CD1c-positive myeloid dendritic cell (primary cell): ENCODE results near the gene FDX1.

Source experiments
- DNase-seq: peaks from one replicate; pipeline ENCODE4 v3.0.0-alpha.2; 2016; ENCODE audit errors: extremely low spot score

Gene FDX1

DNA sequence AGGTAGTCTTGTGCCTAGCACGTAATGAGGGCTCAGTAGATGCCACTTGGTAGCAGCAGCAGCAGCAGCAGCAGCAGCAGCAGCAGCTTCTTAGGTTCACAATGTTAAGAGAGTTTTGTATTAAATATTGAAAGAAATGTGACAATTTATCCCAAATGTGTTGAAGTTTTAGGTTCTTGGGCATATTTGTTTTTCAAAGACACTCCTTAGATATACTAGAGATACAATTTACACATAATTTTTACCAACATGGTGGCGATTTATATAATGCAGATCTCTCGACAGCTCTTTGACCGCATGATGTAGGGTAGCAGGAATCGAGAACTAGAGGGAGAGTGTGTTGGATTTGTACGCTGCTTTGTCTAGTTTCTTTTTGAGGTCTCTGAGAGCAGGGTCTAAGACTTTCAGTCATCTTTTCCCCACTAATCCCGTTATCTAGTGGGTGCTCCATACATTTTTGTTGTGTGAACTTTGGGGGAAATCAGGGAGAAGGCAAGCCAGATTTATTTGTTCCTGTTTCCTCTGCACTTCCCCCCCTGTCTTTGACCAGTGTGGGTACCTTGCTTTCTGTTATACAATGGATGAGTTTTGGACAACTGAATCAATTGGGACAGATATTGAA, 1.4 kb downstream of the FDX1 start:
- DNase-seq: peak; percentile 19

DNA sequence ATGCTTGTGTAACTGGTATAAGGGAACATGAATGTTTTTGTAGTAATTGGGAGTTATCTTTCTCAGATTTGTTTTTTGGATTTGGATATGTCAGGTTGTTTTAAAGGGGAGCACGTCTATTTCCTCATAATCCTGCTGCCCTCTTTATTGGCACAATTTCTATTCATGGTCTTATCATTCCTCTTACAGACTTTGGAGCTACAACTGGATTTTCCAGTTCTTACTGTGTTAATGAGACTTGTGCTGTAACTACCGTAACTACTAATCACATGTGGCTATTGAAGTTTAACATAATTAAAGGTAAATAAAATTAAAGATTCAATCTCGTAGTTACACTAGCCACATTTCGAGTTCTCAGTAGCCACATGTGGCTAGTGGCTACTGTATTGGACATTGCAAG, 1.9 kb downstream of the FDX1 start:
- no peak for DNase-seq

DNA sequence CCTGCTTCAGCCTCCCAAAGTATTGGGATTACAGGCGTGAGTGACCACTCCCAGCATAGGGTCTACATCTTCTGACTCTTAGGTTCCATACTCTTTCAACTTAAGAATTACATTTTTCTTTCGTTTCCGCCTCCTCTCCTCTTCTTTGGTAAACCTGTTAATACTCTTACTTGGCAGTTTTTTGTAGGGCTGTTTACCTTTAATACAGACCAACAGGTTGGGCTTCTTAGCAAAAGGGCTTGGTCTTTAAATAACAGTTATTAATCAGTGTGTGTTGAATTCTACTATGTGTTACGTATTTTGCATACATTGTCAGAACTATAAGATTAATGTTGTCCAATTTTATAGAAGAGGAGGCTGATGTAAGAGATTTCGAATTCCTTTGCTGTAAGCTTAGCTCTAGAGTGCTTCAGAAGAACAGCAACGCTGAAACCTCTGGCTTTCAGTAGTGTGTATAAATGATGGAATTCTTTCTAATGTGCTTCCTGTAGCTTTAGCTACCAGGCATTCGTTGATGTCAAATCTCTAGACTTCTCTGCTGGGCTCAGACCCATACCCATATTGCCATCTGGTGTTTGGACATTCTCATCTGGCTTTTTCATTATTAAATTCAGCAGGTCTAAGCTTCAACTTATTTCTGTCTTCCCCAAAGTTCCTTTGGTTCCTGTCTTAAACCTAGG, 3.1 kb downstream of the FDX1 start:
- no peak for DNase-seq

DNA sequence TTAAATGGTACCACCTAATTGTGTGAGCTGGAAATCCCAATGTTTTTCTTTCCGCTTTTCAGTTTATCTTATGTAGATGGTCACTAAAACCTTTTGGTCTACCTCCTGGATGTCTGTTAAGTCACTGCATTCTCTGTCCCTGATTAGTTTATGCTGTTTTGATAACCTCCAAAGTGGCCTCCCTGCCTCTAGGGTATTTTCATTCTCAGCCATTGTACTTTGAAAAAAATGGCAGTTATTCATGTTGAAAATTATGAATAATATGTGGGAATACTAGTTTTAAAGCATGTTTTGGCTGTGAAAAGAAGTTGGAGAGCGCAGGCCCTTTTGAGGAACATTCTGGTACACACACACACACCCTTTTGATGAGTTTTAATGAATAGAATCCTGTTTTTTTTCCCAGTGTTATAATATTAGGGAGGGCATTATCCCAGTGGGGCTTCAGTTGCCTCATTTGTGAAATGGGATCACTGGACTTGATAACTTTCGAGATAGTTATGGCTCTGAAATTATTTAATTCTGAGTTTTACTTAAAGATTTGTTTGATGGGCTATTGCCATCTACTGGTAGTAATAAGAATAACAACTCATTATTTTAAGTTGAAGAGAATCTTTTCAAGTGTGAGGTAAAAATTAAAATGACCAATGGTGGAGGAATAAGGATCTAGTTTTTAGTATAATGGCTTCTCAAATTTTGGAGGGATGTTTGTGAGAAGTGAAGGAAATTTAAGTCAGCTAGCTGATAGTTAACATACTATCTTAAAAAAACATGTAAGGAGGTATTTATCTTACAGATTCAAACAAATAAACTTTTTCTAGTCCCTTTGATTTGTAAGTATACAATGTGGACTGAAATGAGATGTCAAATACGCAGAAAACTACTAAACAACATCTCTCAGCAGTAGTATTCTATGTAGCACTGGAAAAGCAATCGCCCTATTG, 3.9 kb downstream of the FDX1 start:
- DNase-seq: peak; percentile 65

DNA sequence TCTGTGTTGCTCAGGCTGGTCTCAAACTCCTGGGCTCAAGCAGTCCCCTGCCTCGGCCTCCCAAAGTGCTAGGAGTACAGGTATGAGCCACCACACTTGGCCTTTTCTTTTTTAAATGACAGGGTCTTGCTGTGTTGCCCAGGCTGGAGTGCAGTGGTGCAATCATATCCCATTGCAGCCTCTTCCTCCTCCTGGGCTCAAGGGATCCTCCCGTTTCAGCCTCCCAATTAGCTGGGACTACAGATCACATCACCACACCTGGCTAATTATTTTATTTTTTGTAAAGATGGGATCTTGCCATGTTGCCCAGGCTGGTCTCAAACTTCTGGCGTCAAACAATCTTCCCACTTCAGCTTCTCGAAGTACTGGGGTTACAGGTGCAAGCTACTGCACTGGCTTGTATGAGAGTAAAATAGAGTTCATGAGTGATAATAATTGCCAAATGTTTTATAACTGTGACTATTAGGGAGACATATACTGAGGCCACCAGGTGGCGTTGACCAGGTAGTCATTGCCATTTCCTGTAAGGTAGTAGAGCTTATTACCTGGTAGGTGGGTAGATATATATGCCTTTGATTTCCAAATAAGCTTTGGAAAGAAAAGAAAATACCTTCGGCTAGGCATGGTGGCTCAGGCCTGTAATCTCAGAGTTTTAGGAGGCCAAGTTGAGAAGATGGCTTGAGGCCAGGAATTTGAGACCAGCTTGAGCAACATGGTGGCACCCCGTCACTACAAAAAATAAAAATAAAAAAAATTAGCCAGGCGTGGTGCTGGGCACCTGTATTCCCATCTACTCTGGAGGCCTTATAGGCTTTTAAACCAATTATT, 5.4 kb downstream of the FDX1 start:
- no peak for DNase-seq

DNA sequence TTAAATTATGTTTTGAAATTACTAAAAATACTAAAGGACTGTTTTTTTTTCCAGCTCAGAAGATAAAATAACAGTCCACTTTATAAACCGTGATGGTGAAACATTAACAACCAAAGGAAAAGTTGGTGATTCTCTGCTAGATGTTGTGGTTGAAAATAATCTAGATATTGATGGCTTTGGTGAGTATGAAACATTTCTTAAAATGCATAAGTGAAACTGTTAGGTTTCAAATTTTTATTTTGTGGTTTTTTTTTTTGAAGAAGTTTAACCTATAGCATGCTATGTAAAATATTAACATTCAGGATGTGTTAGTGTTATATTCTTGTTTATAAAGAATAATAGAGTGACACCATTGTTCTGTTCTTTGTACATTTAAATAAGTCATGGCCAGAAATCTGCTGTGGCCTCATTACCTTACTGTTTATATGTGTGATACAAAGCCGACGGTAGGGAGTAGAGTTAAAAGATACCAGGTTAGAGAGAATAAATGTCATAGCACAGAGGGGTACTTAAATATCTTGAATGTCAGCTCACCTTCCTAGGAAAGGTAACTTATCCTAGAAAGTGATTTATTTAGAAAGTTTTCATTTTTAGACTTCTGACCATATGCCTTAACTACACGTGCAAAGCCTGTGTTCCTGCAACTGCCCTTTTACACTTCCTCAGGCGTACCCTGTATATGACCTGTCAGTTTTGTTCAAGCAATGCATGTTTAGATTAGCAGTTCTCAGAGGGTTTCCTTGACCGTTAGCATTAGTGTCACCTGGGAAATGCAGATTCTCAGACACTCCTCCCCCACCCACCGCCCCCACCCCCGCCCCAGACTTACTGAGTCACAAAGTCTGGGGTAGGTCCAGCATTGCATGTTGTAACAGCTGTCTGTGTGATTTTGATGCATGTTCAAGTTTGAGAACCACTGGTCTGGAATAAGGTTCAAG, 6.3 kb downstream of the FDX1 start:
- no peak for DNase-seq

DNA sequence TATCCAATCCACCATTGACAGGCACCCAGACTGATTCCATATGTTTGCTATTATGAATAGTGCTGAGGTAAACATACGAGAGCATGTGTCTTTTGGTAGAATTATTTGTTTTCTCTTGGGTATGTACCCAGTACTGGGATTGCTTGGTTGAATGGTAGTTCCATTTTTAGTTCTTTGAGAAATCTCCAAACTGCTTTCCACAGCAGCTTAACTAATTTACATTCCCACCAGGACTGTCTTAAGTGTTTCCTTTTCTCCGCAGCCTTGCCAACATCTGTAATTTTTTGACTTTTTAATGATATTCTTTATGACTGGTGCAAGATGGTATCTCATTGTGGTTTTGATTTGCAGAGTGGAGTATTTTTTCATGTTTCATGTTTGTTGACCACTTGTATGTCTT, 8.3 kb downstream of the FDX1 start:
- no peak for DNase-seq

DNA sequence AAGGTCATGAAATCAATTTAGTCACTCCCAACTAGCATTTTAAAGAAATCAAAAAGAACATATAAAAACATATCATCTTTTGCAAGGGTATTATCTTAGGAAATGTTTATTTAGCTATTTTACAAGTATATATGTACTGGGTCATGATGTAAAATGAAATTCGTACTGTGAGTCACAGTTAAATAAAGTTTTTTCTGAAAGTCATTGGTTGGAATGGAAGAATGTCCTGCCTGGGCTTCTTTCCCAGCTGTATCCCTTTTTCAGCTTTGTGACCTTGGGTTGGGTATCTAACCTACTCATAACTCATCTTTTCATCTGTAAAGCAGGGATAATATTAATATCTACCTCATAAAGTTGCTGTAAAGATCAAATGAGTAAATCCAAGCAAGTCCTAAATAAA, 15.7 kb downstream of the FDX1 start:
- no peak for DNase-seq

DNA sequence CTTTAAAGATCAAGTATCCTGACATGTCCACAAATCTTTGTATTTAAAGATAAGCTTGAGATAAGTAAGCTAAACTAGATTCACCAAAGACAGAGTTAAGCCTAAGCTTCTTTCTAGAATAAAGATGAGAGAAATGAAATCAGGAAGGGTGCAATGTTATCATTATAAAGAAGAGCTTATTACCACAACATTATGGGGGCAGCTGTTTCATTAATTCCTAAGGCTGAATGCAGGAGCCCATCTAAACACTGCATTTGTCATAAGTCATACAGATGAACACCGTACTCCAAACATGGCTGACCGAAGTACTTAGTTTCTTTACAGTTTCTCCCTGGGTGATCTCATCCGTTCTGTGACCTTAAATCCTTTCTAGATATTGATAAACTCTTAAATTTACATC, 16.3 kb downstream of the FDX1 start:
- no peak for DNase-seq

DNA sequence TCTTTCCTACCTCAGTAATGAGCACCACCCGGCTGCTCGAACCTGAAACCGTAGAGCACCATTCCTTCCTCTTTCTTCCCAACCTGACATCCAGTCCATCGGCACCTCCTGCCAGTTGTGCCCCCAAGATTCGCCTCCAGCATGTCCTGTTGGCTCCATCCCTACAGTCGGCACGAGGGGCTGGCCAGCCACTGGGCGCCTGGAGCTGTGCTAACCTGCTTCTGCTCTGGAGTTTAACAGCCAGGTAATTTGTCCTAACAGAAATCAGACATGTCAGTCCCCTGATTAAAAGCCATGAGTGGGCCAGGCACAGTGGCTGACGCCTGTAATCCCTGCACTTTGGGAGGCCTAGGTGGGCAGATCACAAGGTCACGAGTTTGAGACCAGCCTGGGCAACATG, 16.8 kb downstream of the FDX1 start:
- DNase-seq: no peak

DNA sequence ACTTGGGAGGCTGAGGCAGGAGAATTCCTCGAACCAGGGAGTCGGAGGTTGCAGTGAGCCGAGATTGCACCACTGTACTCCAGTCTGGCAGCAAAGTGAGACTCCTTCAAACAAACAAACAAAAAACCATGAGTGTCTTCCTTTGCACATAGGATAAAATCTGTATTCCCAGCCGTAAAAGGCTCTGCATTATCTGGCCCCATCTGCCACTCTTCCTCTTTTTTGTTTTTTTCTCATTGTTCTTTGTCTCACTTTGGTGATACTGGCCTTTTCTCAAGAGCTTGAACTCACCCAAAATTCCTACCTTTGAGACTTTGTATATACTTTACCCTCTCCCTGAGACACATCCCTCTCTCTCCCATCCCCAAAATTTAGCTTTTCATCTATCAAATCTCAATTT, 17.6 kb downstream of the FDX1 start:
- DNase-seq: no peak

DNA sequence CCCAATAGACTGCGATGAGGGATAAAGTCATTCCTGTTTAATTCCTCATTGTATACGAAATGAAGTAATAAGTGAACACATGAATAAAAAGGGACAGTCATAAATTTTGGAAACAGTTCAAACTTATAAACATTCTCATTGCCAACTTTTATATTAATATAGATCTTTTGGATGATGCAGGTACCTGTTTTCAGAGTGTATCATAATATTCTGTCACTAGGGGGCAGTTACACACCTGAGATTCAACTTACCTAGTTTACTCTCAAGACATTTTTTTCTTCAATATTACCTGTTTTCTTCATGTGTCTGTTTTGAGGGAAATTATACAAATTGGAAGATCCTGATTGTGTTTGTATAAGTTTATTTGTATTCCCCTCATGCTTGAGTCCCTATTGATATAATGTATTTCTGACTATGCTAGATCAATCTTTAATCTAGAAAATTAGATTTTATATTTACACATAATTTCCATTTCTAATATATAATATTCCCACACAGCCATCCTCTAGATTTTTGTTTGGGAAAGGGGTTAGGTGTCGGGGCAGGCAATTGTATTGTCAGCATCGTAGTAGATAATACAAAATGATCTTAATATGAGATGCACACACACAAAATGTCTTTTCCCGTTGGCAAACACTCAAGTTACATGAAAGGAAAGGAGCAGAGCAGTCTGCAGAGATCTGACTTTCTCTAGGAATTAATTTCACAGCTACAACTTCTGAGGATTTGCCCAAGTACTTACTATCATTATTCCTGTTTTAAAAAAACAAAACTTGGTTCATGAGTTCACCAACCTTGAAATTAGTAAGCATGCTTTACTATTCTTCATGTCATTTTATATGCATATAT, 18.4 kb downstream of the FDX1 start:
- no peak for DNase-seq

DNA sequence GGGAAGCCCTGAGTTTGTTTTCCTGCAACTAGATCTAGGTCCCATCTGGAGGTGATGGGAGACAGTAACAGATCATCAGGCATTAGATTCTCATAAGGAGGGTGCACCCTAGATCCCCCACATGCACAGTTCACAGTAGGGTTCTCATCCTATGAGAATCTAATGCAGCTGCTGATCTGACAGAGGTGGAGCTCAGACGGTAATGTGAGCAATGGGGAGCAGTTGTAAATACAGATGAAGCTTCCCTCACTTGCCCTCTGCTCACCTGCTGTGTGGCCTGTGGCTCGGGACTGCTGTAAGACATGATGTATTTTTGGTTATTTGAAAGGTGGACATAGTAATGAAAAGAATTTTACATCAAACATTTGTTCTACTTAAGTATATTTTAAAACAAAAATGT, 20.5 kb downstream of the FDX1 start:
- DNase-seq: no peak

DNA sequence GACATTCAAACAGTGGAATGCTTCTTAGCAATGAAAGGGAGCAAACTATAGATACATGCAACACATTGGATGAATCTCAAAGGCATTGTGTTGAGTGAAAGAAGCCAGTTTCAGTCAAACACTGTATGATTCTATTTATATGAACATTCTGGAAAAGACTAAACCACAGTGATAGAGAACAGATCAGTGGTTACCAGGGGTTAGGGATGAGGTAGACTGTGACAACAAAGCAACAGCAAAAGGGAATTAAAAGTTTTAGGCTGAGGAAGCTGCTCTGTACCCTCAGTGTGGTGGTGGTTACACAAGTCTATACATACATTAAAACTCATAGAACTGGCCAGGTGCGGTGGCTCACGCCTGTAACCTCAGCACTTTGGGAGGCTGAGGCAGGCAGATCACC, 23.0 kb downstream of the FDX1 start:
- no peak for DNase-seq

DNA sequence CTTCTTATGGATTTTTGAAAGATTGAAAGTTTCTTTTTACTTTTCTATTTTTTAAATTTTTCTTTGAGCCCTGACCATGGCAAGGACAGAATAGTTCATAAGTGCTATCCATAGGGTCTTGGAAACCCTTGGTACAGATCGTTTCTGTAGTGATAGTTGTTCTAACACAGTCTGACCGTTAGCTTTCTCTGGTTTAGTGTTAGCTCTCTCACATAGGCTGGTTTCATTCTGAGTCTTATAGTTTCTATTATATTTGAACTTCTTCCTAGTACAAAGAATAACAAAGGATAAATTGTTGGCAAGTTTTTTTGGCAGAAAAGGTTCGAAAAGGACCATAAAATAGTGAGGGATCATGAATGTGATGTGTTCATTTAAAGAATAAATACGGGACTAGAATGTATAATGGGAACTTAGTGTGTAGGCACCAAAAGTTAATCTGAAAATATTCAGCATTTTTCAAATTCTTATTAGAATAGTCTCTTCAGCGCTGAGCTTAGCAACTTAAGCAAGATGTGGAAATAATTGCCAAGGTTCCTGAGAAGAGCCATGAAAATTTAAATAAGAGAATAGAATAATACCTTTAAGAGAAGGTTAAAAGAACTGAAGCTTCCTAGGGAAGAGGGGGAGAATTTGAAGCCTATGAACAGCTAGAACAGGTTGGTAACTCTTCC, 24.1 kb downstream of the FDX1 start:
- DNase-seq: no peak

DNA sequence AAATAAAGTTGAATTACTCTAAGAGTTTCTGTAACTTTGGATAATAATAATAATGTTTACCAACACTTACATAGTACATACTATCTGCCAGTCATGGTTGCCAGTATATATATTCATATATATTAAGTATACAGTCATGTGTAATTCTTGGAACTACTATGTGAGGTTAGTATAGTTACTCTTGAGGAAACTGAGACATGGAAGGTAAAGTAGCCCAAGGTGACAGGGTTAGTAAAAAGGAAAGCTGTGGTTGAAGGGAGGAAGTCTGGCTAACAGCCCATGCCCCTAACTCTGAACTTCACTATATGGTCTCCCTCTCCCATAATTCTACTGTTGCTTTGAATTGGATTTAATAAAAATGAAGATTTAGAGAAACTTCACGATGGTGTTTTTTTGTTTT, 24.9 kb downstream of the FDX1 start:
- DNase-seq: no peak

DNA sequence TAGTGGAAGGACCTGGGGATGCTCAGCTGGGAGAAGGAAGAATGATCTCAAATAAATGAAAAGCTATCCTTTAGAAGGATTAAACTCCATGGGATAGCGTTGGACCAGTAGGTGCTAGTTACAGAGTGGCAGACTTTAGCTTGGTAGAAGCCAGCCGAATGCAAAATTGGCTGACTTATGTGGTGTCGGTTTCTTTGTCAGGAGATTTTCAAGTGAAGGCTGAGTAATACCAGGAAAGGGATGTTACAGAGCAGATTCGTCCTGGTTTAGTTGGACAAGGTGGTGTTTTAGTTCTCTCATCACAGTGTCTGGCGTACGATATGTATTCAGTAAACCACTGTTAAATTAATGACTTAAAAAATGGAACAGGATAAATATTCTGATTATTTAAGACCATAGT, 26.0 kb downstream of the FDX1 start:
- DNase-seq: no peak

DNA sequence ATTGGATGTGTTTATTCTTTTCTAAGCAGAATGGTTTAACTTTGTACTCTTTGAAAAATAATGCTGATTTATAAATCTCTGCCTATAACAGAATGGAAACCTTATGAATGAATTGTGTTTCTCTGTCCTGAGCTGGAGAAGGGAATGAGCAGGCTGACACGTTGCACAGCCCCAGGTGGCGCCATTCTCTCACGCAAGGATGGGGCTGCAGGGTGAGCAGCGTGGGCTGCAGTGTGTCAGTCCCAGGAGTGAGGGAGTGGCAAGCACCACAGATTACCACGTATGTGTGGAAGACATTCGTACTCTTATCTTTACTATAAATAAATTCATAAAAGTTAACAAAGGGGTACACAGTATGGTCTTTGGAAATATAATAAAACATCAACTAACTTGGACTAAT, 33.4 kb downstream of the FDX1 start:
- peak; percentile 63 for DNase-seq

DNA sequence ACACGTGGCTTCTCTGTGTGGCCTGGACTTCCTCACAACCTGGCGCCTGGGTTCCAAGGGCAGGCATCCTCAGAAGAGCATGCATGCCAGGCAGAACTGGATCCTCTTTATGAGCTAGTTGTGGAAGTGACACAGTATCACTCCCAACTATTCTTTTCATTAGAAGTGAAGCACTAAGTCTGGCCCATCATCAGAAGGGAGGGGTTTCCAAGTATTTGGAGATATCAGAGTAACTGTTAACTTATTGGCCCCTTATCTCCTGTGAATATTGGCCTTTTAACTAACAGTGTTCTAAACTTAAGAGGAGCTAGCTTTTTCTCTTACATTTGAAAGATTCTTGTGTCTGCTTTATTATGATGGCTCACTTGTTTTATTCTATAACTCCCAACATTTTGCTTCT, 35.5 kb downstream of the FDX1 start:
- DNase-seq: no peak
